SK-N-SH (cell line): ENCODE data around the gene GPR18. TPM values are rescaled to one million over a fixed set of nuclear protein-coding genes. Genes with fewer than 3 reads are reported as not detected.

Experiments
- CTCF ChIA-PET: fragments of 300-600, 350-600 bp; formaldehyde crosslinking; extraction: SDS; loops from one replicate; lab custom pipeline; 2021; lab: Yijun Ruan, JAX
- POLR2A ChIA-PET: fragments of 350-600 bp; sonication (Branson Sonifier 250); formaldehyde crosslinking; extraction: SDS; loops from one replicate; lab custom pipeline; 2020; ENCODE audit warnings: antibody characterized with exemption, inconsistent platforms; lab: Yijun Ruan, JAX
- DNase-seq: peaks from one replicate; pipeline ENCODE4 v3.0.0; 2012
- H2AFZ ChIP-seq: fragments of 200-600 bp; sonication (generic); 2 replicates; pipeline ENCODE4 v1.8.1; 2016; ENCODE audit warnings: antibody characterized with exemption, mild to moderate bottlenecking, low read depth
- H3F3A ChIP-seq: fragments of 200-600 bp; sonication (generic); replicated peaks from 2 replicates; pipeline ENCODE3; 2016; ENCODE audit warnings: antibody characterized with exemption, mild to moderate bottlenecking; ENCODE audit not compliant: insufficient read depth
- H3K27ac ChIP-seq, 2 experiments: fragments of 200-500 bp in 1 of 2; fragments of 200-600 bp in 1 of 2; sonication (Bioruptor generic) in 1 of 2; sonication (generic), shearing (Covaris generic) in 1 of 2; 2 replicates each; pipeline versions ENCODE4 v1.5.1 to v1.6.1; 2014 to 2016; ENCODE audit warnings: low read depth in 2 of 2, inconsistent platforms in 1 of 2, low read length in 1 of 2, mild to moderate bottlenecking in 1 of 2, mixed read lengths in 1 of 2
- H3K27me3 ChIP-seq: fragments of 200-600 bp; sonication (generic), shearing (Covaris generic); 2 replicates; pipeline ENCODE4 v1.6.1; 2016; ENCODE audit warnings: mixed run types; ENCODE audit not compliant: insufficient read depth
- H3K36me3 ChIP-seq, 2 experiments: fragments of 200-500 bp in 1 of 2; fragments of 200-600 bp in 1 of 2; sonication (Bioruptor generic) in 1 of 2; sonication (generic) in 1 of 2; replicated peaks in 1 of 2; 2 replicates each; pipeline versions ENCODE3 to v1.5.1; 2014 to 2016; ENCODE audit warnings: low read length in 1 of 2, mild to moderate bottlenecking in 1 of 2; ENCODE audit not compliant: insufficient read depth in 2 of 2, control insufficient read depth in 1 of 2
- H3K4me1 ChIP-seq, 2 experiments: fragments of 200-500 bp in 1 of 2; fragments of 200-600 bp in 1 of 2; sonication (Bioruptor generic) in 1 of 2; sonication (generic), shearing (Covaris generic) in 1 of 2; 2 replicates each; pipeline versions ENCODE4 v1.5.1 to v1.6.1; 2014 to 2016; ENCODE audit warnings: low read depth in 1 of 2, low read length in 1 of 2, mixed run types in 1 of 2; ENCODE audit not compliant: insufficient read depth in 2 of 2, control insufficient read depth in 1 of 2
- H3K4me2 ChIP-seq: fragments of 200-600 bp; sonication (generic), shearing (Covaris generic); 2 replicates; pipeline ENCODE4 v1.6.1; 2017; ENCODE audit warnings: mixed run types
- H3K4me3 ChIP-seq, 2 experiments: fragments of 200-500 bp in 1 of 2; fragments of 200-600 bp in 1 of 2; sonication (Bioruptor generic) in 1 of 2; sonication (generic), shearing (Covaris generic) in 1 of 2; 2 replicates each; pipeline versions ENCODE4 v1.5.1 to v1.8.1; 2014 to 2016; ENCODE audit warnings: low read depth in 2 of 2, inconsistent platforms in 1 of 2, low read length in 1 of 2, mild to moderate bottlenecking in 1 of 2, mixed read lengths in 1 of 2, moderate library complexity in 1 of 2
- H3K79me2 ChIP-seq: fragments of 200-600 bp; sonication (generic); 2 replicates; pipeline ENCODE4 v1.8.1; 2017; ENCODE audit warnings: mild to moderate bottlenecking; ENCODE audit not compliant: insufficient read depth
- H3K9ac ChIP-seq: fragments of 200-600 bp; sonication (generic); 2 replicates; pipeline ENCODE4 v1.6.1; 2017; ENCODE audit warnings: mixed run types
- H3K9me2 ChIP-seq: fragments of 200-600 bp; sonication (generic); 2 replicates; pipeline ENCODE4 v1.6.1; 2017; ENCODE audit warnings: mixed run types
- H3K9me3 ChIP-seq: fragments of 200-600 bp; sonication (generic); 2 replicates; pipeline ENCODE4 v1.6.1; 2017; ENCODE audit warnings: mixed run types, mild to moderate bottlenecking, moderate library complexity
- H4K20me1 ChIP-seq: fragments of 200-600 bp; sonication (generic); 2 replicates; pipeline ENCODE4 v1.6.1; 2017; ENCODE audit warnings: mild to moderate bottlenecking, mixed run types; ENCODE audit not compliant: insufficient read depth
- FOXJ3 ChIP-seq: sonication (generic); formaldehyde crosslinking; IDR thresholded peaks from 2 replicates; pipeline ENCODE4 v1.5.1; 2020; ENCODE audit warnings: mild to moderate bottlenecking, missing genetic modification reagents
- GATA2 ChIP-seq: sonication (generic); formaldehyde crosslinking; IDR thresholded peaks from 2 replicates; pipeline ENCODE4 v1.5.0; 2020; ENCODE audit warnings: mild to moderate bottlenecking, missing genetic modification reagents
- MEF2A ChIP-seq: IDR thresholded peaks from 2 replicates; pipeline ENCODE4 v1.4.0; 2012; ENCODE audit warnings: low read depth, borderline replicate concordance
- NFIC ChIP-seq: IDR thresholded peaks from 2 replicates; pipeline ENCODE4 v1.4.0; 2012; ENCODE audit warnings: borderline replicate concordance
- RXRA ChIP-seq: IDR thresholded peaks from 2 replicates; pipeline ENCODE4 v1.4.0; 2012; ENCODE audit warnings: low read depth, mild to moderate bottlenecking, borderline replicate concordance
- SMC3 ChIP-seq: IDR thresholded peaks from 2 replicates; pipeline ENCODE4 v1.6.1; 2012; ENCODE audit warnings: low read depth, low read length, improper control_type of control experiment
- TAF1 ChIP-seq: IDR thresholded peaks from 2 replicates; pipeline ENCODE4 v1.6.1; 2012; ENCODE audit warnings: low read depth, mild to moderate bottlenecking, low read length, moderate library complexity, borderline replicate concordance
- YY1 ChIP-seq: IDR thresholded peaks from 2 replicates; pipeline ENCODE4 v1.4.0; 2012; ENCODE audit warnings: low read depth, mild to moderate bottlenecking
- WGBS: methylation state at CpG from one replicate; pipeline ENCODE4 v1.1.6; 2017; ENCODE audit warnings: low lambda C conversion rate; 5-methylcytosine and 5-hydroxymethylcytosine counted together
- polyA plus RNA-seq, 3 experiments: library from polyadenylated mRNA; depleted of rRNA; stranded (reverse); fragments of >200 nt; gene quantifications; 2 replicates each; pipeline ENCODE4 v1.2.3, GENCODE V29; 2012
- TF ChIP-seq, protein P1 (sequence below): IDR thresholded peaks from 2 replicates; pipeline ENCODE4 v1.4.0; 2012; ENCODE audit warnings: low read depth
- TF ChIP-seq, protein P2 (sequence below): IDR thresholded peaks from 2 replicates; pipeline ENCODE4 v1.4.0; 2012; ENCODE audit warnings: low read depth, borderline replicate concordance
- TF ChIP-seq, protein P3 (sequence below): fragments of 150-350 bp; IDR thresholded peaks from 2 replicates; pipeline ENCODE4 v1.6.1; 2017; ENCODE audit warnings: antibody characterized with exemption, low read length, low read depth, borderline replicate concordance

Gene GPR18
- polyA plus RNA-seq, 1 of the 3 experiments (the other 2 are of a cell fraction) = not detected

DNA sequence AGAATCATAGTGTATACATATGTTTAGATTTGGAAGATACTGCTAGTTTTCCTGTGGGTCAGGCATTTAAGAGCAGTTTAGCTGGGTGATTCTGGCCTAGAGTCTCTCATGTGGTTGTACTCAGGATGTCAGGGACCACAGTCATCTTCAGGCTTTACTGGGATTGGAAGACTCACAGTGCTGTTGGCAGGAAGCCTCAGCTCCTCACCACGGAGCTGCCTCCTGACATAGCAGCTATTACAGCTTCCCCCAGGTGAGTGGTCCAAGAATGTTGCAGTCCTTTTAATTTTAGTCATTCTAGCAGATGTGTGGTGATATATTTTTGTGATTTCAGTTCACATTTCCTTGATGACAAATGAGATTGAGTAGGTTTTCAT, 16.9 kb upstream of the GPR18 start:
- no peak for DNase-seq
- POLR2A ChIA-PET = no interaction called here
- H2AFZ ChIP-seq = no peak overlapping the region

DNA sequence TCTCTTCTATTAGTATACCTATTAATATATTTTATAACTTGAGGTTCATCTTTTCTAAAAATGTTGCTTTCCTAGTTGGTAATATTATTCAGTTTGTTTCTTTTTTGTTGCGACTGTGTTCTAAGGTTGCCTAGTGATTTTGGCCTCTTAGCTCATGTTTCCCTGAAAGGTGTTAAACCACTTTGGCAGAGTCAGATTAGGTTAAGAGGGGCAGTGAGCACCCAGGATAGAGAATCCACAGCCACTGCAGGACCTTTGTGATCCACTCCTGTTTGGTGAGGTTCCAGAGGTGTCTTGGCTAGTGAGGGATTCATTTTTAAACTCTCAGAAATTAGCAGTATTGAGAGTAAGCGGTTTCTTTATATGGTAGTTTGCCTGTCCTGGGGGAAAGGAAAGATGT, 14.9 kb upstream of the GPR18 start:
- WGBS = 96% methylated on average over 2 of the region's 2 CpGs
- Histone ChIP-seq H3K9me3 (no peaks in the 10 kb centered on the region), H3K36me3 (no peaks in the 10 kb centered on the region), H3K4me2 (no peak overlapping the region), H3K4me1 (no peaks in the 10 kb centered on the region), H2AFZ (no peak overlapping the region), H3K4me3 (no peak overlapping the region), H3F3A (peaks cover 3% of the 10 kb centered on the region), H4K20me1 (no peaks in the 10 kb centered on the region), H3K79me2 (peaks cover 3% of the 10 kb centered on the region; the same call in 1 of the 2 replicates), H3K9me2 (no peaks in the 10 kb centered on the region), H3K27me3 (no peaks in the 10 kb centered on the region), H3K27ac (no peak overlapping the region), H3K9ac (no peak overlapping the region)
- TF ChIP-seq GATA2 (no peak), SMC3 (no peak), MEF2A (no peak), TAF1 (no peak), RXRA (no peak), YY1 (no peak)
- TF ChIP-seq, protein P1, sequence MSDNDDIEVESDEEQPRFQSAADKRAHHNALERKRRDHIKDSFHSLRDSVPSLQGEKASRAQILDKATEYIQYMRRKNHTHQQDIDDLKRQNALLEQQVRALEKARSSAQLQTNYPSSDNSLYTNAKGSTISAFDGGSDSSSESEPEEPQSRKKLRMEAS = no peak
- TF ChIP-seq, protein P2, sequence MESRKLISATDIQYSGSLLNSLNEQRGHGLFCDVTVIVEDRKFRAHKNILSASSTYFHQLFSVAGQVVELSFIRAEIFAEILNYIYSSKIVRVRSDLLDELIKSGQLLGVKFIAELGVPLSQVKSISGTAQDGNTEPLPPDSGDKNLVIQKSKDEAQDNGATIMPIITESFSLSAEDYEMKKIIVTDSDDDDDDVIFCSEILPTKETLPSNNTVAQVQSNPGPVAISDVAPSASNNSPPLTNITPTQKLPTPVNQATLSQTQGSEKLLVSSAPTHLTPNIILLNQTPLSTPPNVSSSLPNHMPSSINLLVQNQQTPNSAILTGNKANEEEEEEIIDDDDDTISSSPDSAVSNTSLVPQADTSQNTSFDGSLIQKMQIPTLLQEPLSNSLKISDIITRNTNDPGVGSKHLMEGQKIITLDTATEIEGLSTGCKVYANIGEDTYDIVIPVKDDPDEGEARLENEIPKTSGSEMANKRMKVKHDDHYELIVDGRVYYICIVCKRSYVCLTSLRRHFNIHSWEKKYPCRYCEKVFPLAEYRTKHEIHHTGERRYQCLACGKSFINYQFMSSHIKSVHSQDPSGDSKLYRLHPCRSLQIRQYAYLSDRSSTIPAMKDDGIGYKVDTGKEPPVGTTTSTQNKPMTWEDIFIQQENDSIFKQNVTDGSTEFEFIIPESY = no peak
- TF ChIP-seq, protein P3, sequence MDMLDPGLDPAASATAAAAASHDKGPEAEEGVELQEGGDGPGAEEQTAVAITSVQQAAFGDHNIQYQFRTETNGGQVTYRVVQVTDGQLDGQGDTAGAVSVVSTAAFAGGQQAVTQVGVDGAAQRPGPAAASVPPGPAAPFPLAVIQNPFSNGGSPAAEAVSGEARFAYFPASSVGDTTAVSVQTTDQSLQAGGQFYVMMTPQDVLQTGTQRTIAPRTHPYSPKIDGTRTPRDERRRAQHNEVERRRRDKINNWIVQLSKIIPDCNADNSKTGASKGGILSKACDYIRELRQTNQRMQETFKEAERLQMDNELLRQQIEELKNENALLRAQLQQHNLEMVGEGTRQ = no peak
- POLR2A ChIA-PET = no interaction called here
- CTCF ChIA-PET = interaction anchor here (8.5 kb wide), 1 partner anchor 164 kb away, joined by 249 read pairs; no protein-coding TSS in a partner anchor
- no peak for DNase-seq

More for the DNA sequence above, 16.9 kb upstream of the GPR18 start:
- Histone ChIP-seq H4K20me1 (no peaks in the 10 kb centered on the region), H3K9ac (no peak overlapping the region), H3K27ac (no peak overlapping the region), H3F3A (no peaks in the 10 kb centered on the region), H3K9me3 (no peaks in the 10 kb centered on the region), H3K4me3 (no peak overlapping the region), H3K27me3 (no peaks in the 10 kb centered on the region), H3K9me2 (no peaks in the 10 kb centered on the region), H3K4me1 (no peaks in the 10 kb centered on the region), H3K79me2 (peaks cover 3% of the 10 kb centered on the region; the same call in 1 of the 2 replicates), H3K36me3 (peaks cover 0 to 3% of the 10 kb centered on the region in 2 experiments), H3K4me2 (no peak overlapping the region)
- 33% methylated on average over 1 of the region's 1 CpG for WGBS
- CTCF ChIA-PET = interaction anchor here (0.6 to 2.8 kb wide), 5 partner anchors 9 to 167 kb away, joined by 3 to 28 read pairs (median 5); no protein-coding TSS in a partner anchor
- TF ChIP-seq FOXJ3 (CRISPR knock-in tag) (no peak), NFIC (peak; percentile 27)
